ENCODE data around the gene TREX2. TPM values are rescaled to one million over a fixed set of nuclear protein-coding genes. Genes with fewer than 3 reads are reported as not detected.

TREX2 gene
- total and polyA plus RNA-seq, 2 experiments from 2014 or later = 0.81 to 1.7 TPM

DNA sequence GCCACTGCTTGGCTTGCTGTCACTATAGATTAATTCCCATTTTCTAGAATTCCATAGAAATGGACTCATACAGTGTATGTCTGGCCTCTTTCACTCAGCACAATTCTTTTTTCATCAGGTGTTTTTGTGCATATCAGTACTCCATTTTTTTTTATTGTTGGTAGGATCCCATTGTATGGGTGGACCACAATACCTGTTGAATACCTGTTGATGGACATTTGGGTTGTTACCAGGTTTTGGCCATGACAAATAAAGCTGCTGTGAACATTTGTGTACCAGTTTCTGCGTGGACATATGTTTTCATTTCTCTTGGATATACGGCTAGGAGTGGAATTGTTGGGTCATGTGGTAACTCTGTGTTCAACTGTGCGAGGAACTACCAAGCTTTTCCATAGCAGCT, 19.7 kb downstream of the TREX2 start:
- TF ChIP-seq, protein P1, sequence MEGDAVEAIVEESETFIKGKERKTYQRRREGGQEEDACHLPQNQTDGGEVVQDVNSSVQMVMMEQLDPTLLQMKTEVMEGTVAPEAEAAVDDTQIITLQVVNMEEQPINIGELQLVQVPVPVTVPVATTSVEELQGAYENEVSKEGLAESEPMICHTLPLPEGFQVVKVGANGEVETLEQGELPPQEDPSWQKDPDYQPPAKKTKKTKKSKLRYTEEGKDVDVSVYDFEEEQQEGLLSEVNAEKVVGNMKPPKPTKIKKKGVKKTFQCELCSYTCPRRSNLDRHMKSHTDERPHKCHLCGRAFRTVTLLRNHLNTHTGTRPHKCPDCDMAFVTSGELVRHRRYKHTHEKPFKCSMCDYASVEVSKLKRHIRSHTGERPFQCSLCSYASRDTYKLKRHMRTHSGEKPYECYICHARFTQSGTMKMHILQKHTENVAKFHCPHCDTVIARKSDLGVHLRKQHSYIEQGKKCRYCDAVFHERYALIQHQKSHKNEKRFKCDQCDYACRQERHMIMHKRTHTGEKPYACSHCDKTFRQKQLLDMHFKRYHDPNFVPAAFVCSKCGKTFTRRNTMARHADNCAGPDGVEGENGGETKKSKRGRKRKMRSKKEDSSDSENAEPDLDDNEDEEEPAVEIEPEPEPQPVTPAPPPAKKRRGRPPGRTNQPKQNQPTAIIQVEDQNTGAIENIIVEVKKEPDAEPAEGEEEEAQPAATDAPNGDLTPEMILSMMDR (conservative IDR thresholded peaks at IDR 0.05; ENCODE audit: low read depth in 2 of 2) = no peak
- TF ChIP-seq, protein P2, sequence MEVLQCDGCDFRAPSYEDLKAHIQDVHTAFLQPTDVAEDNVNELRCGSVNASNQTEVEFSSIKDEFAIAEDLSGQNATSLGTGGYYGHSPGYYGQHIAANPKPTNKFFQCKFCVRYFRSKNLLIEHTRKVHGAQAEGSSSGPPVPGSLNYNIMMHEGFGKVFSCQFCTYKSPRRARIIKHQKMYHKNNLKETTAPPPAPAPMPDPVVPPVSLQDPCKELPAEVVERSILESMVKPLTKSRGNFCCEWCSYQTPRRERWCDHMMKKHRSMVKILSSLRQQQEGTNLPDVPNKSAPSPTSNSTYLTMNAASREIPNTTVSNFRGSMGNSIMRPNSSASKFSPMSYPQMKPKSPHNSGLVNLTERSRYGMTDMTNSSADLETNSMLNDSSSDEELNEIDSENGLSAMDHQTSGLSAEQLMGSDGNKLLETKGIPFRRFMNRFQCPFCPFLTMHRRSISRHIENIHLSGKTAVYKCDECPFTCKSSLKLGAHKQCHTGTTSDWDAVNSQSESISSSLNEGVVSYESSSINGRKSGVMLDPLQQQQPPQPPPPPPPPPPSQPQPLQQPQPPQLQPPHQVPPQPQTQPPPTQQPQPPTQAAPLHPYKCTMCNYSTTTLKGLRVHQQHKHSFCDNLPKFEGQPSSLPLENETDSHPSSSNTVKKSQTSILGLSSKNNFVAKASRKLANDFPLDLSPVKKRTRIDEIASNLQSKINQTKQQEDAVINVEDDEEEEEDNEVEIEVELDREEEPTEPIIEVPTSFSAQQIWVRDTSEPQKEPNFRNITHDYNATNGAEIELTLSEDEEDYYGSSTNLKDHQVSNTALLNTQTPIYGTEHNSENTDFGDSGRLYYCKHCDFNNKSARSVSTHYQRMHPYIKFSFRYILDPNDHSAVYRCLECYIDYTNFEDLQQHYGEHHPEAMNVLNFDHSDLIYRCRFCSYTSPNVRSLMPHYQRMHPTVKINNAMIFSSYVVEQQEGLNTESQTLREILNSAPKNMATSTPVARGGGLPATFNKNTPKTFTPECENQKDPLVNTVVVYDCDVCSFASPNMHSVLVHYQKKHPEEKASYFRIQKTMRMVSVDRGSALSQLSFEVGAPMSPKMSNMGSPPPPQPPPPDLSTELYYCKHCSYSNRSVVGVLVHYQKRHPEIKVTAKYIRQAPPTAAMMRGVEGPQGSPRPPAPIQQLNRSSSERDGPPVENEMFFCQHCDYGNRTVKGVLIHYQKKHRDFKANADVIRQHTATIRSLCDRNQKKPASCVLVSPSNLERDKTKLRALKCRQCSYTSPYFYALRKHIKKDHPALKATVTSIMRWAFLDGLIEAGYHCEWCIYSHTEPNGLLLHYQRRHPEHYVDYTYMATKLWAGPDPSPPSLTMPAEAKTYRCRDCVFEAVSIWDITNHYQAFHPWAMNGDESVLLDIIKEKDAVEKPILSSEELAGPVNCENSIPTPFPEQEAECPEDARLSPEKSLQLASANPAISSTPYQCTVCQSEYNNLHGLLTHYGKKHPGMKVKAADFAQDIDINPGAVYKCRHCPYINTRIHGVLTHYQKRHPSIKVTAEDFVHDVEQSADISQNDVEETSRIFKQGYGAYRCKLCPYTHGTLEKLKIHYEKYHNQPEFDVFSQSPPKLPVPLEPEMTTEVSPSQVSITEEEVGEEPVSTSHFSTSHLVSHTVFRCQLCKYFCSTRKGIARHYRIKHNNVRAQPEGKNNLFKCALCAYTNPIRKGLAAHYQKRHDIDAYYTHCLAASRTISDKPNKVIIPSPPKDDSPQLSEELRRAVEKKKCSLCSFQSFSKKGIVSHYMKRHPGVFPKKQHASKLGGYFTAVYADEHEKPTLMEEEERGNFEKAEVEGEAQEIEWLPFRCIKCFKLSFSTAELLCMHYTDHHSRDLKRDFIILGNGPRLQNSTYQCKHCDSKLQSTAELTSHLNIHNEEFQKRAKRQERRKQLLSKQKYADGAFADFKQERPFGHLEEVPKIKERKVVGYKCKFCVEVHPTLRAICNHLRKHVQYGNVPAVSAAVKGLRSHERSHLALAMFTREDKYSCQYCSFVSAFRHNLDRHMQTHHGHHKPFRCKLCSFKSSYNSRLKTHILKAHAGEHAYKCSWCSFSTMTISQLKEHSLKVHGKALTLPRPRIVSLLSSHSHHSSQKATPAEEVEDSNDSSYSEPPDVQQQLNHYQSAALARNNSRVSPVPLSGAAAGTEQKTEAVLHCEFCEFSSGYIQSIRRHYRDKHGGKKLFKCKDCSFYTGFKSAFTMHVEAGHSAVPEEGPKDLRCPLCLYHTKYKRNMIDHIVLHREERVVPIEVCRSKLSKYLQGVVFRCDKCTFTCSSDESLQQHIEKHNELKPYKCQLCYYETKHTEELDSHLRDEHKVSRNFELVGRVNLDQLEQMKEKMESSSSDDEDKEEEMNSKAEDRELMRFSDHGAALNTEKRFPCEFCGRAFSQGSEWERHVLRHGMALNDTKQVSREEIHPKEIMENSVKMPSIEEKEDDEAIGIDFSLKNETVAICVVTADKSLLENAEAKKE (CRISPR knock-in tag; IDR thresholded peaks at IDR 0.05) = no peak
- Mint-ChIP-seq H3K4me3 (no peak overlapping the region), H3K36me3 (ENCODE audit: low read depth) (no peaks in the 10 kb centered on the region), H3K27ac (no peak overlapping the region), H3K9me3 (peaks cover 8% of the 10 kb centered on the region; the same call in 2 of the 3 replicates), H3K27me3 (ENCODE audit: insufficient read depth, low read depth, poor library complexity) (peaks cover 5% of the 10 kb centered on the region), H3K4me1 (no peaks in the 10 kb centered on the region)
- H3K9me2 ChIP-seq (ENCODE audit: insufficient read depth) = no peaks in the 10 kb centered on the region
- no peaks in the 10 kb centered on the region for H3K36me3 ChIP-seq (ENCODE audit: insufficient read depth)
- H4K20me1 ChIP-seq (replicated peaks; ENCODE audit: insufficient read depth) = no peaks in the 10 kb centered on the region
- ATAC-seq (no peak), DNase-seq (ENCODE audit: low spot score) (no peak)
- H3K4me3 ChIP-seq = no peak overlapping the region
- no peaks in the 10 kb centered on the region for H3K4me1 ChIP-seq (ENCODE audit: insufficient read depth)
- H3K27ac ChIP-seq (ENCODE audit: low read depth) = no peak overlapping the region
- H3K4me2 ChIP-seq = no peak overlapping the region
- H2AFZ ChIP-seq = no peak overlapping the region
- no peaks in the 10 kb centered on the region for H3K79me2 ChIP-seq (replicated peaks; ENCODE audit: insufficient read depth)
- H3K27me3 ChIP-seq (ENCODE audit: insufficient read depth) = no peaks in the 10 kb centered on the region
- H3F3A ChIP-seq (replicated peaks; ENCODE audit: low read depth) = no peaks in the 10 kb centered on the region

DNA sequence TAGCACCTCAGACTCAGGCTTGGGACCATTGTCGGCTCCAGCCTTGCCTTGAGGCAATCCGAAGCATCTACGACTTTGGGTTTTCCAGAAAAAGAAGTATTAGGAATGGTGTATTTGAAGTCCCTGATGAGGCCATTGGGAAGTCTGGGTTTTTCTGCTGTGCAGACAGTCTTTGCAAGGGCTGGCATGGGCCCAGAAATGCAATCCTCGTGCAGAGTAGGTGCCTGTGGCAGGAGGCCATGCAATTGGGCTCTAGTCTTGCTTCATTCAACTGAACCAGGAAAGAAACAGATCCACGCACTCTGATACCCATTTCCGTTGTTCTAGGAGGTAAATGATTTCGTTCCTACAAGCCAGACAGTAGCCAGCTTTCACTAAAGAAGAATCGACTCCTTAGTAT, 22.2 kb downstream of the TREX2 start:
- Histone ChIP-seq H3K27me3 (ENCODE audit: insufficient read depth) (no peaks in the 10 kb centered on the region), H3K79me2 (replicated peaks; ENCODE audit: insufficient read depth) (no peaks in the 10 kb centered on the region), H3F3A (replicated peaks; ENCODE audit: low read depth) (no peaks in the 10 kb centered on the region), H3K4me2 (no peak overlapping the region), H3K9me2 (ENCODE audit: insufficient read depth) (no peaks in the 10 kb centered on the region), H2AFZ (no peak overlapping the region), H4K20me1 (replicated peaks; ENCODE audit: insufficient read depth) (no peaks in the 10 kb centered on the region), H3K27ac (ENCODE audit: low read depth) (no peak overlapping the region), H3K36me3 (ENCODE audit: insufficient read depth) (no peaks in the 10 kb centered on the region), H3K4me3 (no peak overlapping the region), H3K4me1 (ENCODE audit: insufficient read depth) (no peaks in the 10 kb centered on the region)
- ATAC-seq = no peak
- H3K9me3 Mint-ChIP-seq = peaks cover 3% of the 10 kb centered on the region; the same call in 1 of the 3 replicates
- no peaks in the 10 kb centered on the region for H3K36me3 Mint-ChIP-seq (ENCODE audit: low read depth)
- no peaks in the 10 kb centered on the region for H3K4me1 Mint-ChIP-seq
- H3K4me3 Mint-ChIP-seq = no peak overlapping the region
- H3K27ac Mint-ChIP-seq = no peak overlapping the region
- no peak for DNase-seq (ENCODE audit: low spot score)
- peaks cover 7% of the 10 kb centered on the region for H3K27me3 Mint-ChIP-seq (ENCODE audit: insufficient read depth, low read depth, poor library complexity)
- TF ChIP-seq STAT1 (IDR thresholded peaks at IDR 0.05; ENCODE audit: unreplicated experiment) = no peak
- no peak for TF ChIP-seq EZH2 (IDR thresholded peaks at IDR 0.05; ENCODE audit: low read depth, unreplicated experiment)
- TF ChIP-seq CREB1 (CRISPR knock-in tag; IDR thresholded peaks at IDR 0.05; ENCODE audit: low read depth) = no peak
- no peak for TF ChIP-seq JUNB (IDR thresholded peaks at IDR 0.05; ENCODE audit: unreplicated experiment)
- no peak for TF ChIP-seq NANOG (IDR thresholded peaks at IDR 0.05; ENCODE audit: borderline replicate concordance)

Data from GM23338 (cell line).